ENCODE results near the gene CTNNBL1.

The CTNNBL1 gene

DNA sequence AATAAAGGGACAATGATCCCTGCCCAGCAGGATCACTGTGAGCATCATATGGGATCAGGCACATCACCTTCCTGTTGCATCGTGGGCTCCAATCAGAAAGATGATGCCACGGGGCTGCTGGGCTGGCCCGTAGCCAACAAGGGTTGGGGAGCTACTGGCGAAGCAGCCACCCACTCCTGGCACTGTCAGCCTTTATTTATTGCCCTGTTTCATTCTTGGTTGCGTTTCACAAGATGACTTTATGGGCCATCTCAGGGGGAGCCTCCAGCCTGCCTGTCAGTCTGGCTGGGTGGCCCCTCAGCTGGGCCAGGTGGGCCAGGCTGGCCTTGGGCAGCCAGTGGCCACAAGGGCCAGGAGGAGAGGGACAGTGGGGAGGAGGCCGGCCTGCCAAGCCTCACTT is 226.4 kb downstream of the CTNNBL1 start:
- no peak overlapping the region for H3K4me3 ChIP-seq
- H3K9me3 ChIP-seq, result no peaks in the 10 kb centered on the region
- peaks cover 0 to 78% of the 10 kb centered on the region in 2 donors for H3K27me3 ChIP-seq
- intact Hi-C loops (cut with DNase I; ENCODE audit: low total_unique reads), result no loop called here
- H3K36me3 ChIP-seq, result no peaks in the 10 kb centered on the region
- H3K4me1 ChIP-seq, result peaks cover 0 to 10% (median 1%) of the 10 kb centered on the region in 4 donors
- no peak overlapping the region for H3K27ac ChIP-seq
- TF ChIP-seq CTCF (IDR thresholded peaks at IDR 0.05), result no peak
- DNase-seq, result no peak

DNA sequence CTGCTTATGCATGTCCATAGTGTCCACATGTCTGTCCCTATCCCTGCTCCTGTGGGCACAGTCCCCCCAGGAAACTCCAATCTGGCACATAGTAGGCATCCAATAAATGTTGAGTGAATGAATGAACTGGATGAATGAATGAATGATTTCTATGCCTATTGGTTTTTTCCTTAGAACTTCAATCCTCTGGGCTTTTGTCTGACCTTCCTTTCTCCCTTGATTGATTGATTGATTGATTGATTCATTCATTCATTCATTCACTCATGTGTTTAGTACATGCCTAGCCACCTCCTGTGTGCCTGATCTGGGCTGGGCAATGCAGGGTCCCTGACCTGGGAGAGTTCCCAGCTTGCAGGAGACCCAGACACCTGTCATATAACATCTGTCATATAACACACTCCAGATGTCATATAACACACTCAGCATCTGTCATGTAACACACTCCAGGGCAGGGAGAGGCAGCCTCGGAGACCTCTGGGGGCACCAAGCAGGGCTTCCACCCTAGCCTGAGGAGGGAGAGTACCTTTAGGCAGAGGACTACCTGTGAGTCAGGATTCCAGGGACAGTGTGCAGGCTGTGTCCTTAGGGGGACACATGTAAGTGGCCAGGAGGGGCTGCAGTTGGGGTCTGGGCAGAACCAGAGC is 227.0 kb downstream of the CTNNBL1 start:
- Histone ChIP-seq H3K4me3 (no peak overlapping the region), H3K27ac (no peak overlapping the region), H3K27me3 (peaks cover 0 to 78% of the 10 kb centered on the region in 2 donors), H3K4me1 (peaks cover 0 to 6% (median 1%) of the 10 kb centered on the region in 4 donors), H3K9me3 (no peaks in the 10 kb centered on the region), H3K36me3 (no peaks in the 10 kb centered on the region)
- no peak for TF ChIP-seq CTCF (IDR thresholded peaks at IDR 0.05)
- no peak for DNase-seq
- intact Hi-C loops (cut with DNase I; ENCODE audit: low total_unique reads), result no loop called here

- Histone ChIP-seq H3K4me3 (no peak overlapping the region), H3K27me3 (peaks cover 0 to 72% of the 10 kb centered on the region in 2 donors), H3K9me3 (no peaks in the 10 kb centered on the region), H3K27ac (no peak overlapping the region), H3K4me1 (no peaks in the 10 kb centered on the region), H3K36me3 (no peaks in the 10 kb centered on the region)
- DNase-seq, result no peak
- intact Hi-C loops (cut with DNase I; ENCODE audit: low total_unique reads), result no loop called here
- TF ChIP-seq CTCF (IDR thresholded peaks at IDR 0.05), result no peak
These were observed 227.6 kb downstream of the CTNNBL1 start for GRCh38 chr20:37921341-37921929.
